ENCODE data around the gene HSPA1L.
"Not testable (repeated sequence)": the region's sequence is repeated elsewhere in the genome, so short reads cannot be mapped to it uniquely, and the experiment has no call there.

Gene HSPA1L

DNA sequence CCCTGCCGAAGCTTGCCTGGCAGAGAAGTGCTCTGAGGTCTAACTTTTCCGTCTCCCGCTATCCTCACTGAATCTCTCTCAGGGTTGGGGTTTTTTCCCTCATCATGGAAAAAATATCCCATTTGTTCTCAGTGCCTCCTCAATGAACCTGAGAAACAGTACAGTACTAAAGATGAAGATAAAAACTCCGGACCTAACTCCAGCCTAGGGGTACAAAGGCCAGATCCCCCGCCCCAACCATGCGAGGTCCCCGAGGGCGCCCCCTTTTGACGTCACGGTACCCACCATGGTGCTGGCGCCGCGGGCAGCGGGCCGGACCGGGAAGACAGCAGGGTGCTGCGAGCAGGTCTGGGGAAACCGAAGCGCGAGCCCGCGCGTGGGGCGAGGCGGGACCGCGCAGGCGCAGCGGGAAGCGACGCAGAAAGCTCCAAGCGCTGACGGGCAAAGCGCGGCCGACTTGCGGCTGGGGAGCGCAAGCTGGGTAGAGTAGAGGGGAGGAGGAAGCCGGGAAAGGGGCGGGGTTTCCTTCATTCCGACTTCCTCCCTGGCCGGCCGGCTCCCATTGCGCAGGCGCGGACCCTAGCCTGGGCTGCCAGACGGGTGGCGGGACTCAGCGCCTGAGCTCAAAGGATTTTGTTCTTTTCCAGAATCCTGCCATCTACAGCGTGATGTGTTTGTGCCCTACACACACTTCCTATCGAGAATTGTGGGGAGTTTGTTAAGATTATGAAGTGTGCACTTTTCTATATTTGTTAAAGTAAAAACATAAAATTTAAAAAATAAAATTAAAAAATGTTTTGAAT is 8.4 kb downstream of the HSPA1L start, which contains the start of gene LSM2:
LSM2 (minus strand) TSS at position 497 of the 803 bp plus-strand sequence; CDS start at position 288, 209 bp downstream.
- peak; percentile 96 for DNase-seq (ENCODE audit: extremely low read depth, insufficient read length)
- no peaks in the 10 kb centered on the region for H3K27me3 ChIP-seq (replicated peaks; ENCODE audit: control insufficient read depth, insufficient read depth, low read length)

GRCh38 chr6:31805939-31806469 is 9.1 kb downstream of the HSPA1L start:
- no peak for DNase-seq (ENCODE audit: extremely low read depth, insufficient read length)
- no peak for TF ChIP-seq CTCF (IDR thresholded peaks at IDR 0.05; ENCODE audit: insufficient read depth, low read length, poor library complexity, severe bottlenecking)

More for the DNA sequence above, 8.4 kb downstream of the HSPA1L start, which contains the start of gene LSM2:
- H3K4me3 ChIP-seq (replicated peaks; ENCODE audit: low read depth, low read length) = peak within 1 kb of the TSS; percentile 83
- H3K36me3 ChIP-seq (ENCODE audit: control insufficient read depth, insufficient read depth, low read length) = peaks cover 1% of the 10 kb centered on the region
- TF ChIP-seq CTCF (IDR thresholded peaks at IDR 0.05; ENCODE audit: insufficient read depth, low read length, poor library complexity, severe bottlenecking) = peak; percentile 32

GRCh38 chr6:31801031-31801927 is 13.8 kb downstream of the HSPA1L start:
- H3K36me3 ChIP-seq (ENCODE audit: control insufficient read depth, insufficient read depth, low read length); H3K4me3 ChIP-seq (replicated peaks; ENCODE audit: low read depth, low read length); H3K27me3 ChIP-seq (replicated peaks; ENCODE audit: control insufficient read depth, insufficient read depth, low read length); DNase-seq (ENCODE audit: extremely low read depth, insufficient read length): not testable (repeated sequence)

More at GRCh38 chr6:31805939-31806469, 9.1 kb downstream of the HSPA1L start:
- Histone ChIP-seq H3K4me3 (replicated peaks; ENCODE audit: low read depth, low read length) (peak overlapping the region; percentile 83), H3K27me3 (replicated peaks; ENCODE audit: control insufficient read depth, insufficient read depth, low read length) (no peaks in the 10 kb centered on the region), H3K36me3 (ENCODE audit: control insufficient read depth, insufficient read depth, low read length) (peaks cover 1% of the 10 kb centered on the region)

DNA sequence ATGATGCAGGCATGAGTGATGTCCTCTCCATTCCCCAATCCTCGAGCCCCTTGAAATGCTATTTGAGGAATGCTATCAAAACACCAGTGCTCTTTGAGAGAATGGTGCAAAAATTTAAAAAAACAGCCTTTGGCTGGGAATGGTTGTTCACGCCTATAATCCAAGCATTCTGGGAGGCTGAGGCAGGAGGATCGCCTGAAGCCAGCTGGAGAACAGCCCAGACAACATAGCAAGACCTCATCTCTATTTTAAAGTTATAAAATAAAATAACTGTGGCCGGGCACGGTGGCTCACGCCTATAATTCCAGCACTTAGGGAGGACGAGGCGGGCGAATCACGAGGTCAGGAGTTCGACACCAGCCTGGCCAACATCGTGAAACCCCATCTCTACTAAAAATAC is 15.3 kb downstream of the HSPA1L start:
- Histone ChIP-seq H3K4me3 (replicated peaks; ENCODE audit: low read depth, low read length) (no peak overlapping the region), H3K27me3 (replicated peaks; ENCODE audit: control insufficient read depth, insufficient read depth, low read length) (no peaks in the 10 kb centered on the region), H3K36me3 (ENCODE audit: control insufficient read depth, insufficient read depth, low read length) (peaks cover 1% of the 10 kb centered on the region)
- no peak for TF ChIP-seq CTCF (IDR thresholded peaks at IDR 0.05; ENCODE audit: insufficient read depth, low read length, poor library complexity, severe bottlenecking)
- no peak for DNase-seq (ENCODE audit: extremely low read depth, insufficient read length)

DNA sequence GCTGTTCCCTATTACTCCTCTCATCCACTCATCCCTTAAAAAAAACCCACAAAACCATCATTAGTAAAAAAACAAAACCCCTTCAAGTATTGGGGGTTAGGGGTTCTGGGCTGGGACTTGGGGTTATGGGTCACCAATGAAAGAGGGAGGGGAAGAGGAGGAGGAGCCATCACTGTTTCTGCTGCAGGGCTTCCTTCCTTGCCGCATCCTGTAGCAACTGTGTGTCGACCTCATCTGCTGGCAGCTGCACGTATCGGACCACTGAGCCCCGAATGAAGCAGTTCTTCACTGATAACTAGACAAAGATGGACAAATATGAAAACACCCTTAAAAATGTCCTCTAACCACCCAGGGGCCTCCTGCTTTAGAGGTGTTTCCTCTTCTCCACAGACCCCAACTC is 17.5 kb downstream of the HSPA1L start:
- Histone ChIP-seq H3K27me3 (replicated peaks; ENCODE audit: control insufficient read depth, insufficient read depth, low read length) (no peaks in the 10 kb centered on the region), H3K36me3 (ENCODE audit: control insufficient read depth, insufficient read depth, low read length) (no peaks in the 10 kb centered on the region; the same call in none of the 2 replicates), H3K4me3 (replicated peaks; ENCODE audit: low read depth, low read length) (no peak overlapping the region)
- DNase-seq (ENCODE audit: extremely low read depth, insufficient read length) = no peak
- TF ChIP-seq CTCF (IDR thresholded peaks at IDR 0.05; ENCODE audit: insufficient read depth, low read length, poor library complexity, severe bottlenecking) = no peak
